ENCODE data around the gene BAK1.
"Not testable (repeated sequence)": the region's sequence is repeated elsewhere in the genome, so short reads cannot be mapped to it uniquely, and the experiment has no call there.

The BAK1 gene

GRCh38 chr6:33585403-33586107 lies 5.5 kb upstream of the BAK1 start:
- peak; percentile 77 to 79 for DNase-seq

GRCh38 chr6:33584700-33585402 lies 4.8 kb upstream of the BAK1 start:
- no peak for DNase-seq

GRCh38 chr6:33583591-33584155 lies 3.6 kb upstream of the BAK1 start:
- DNase-seq: no peak

- no peak for DNase-seq
Observed at GRCh38 chr6:33581186-33581585, 1.1 kb upstream of the BAK1 start.

- DNase-seq: peak; percentile 24 to 30
Observed at GRCh38 chr6:33578588-33579011, 1.5 kb downstream of the BAK1 start.

- no peak for DNase-seq
Observed at GRCh38 chr6:33578164-33578563, 1.9 kb downstream of the BAK1 start.

GRCh38 chr6:33577718-33578117 lies 2.4 kb downstream of the BAK1 start:
- DNase-seq: no peak

- DNase-seq: peak; percentile 44 to 65
Observed at GRCh38 chr6:33577106-33577535, 3.0 kb downstream of the BAK1 start.

GRCh38 chr6:33576668-33577067 lies 3.4 kb downstream of the BAK1 start:
- DNase-seq: no peak

GRCh38 chr6:33575211-33575610 lies 4.9 kb downstream of the BAK1 start:
- DNase-seq: no peak

- no peak for DNase-seq
Observed at GRCh38 chr6:33571637-33572316, 8.3 kb downstream of the BAK1 start.

- peak; percentile 88 to 89 for DNase-seq
Observed at GRCh38 chr6:33570806-33571636, 9.1 kb downstream of the BAK1 start.

- no peak for DNase-seq
Observed at GRCh38 chr6:33568826-33569570, 11.1 kb downstream of the BAK1 start.

- no peak for DNase-seq
Observed at GRCh38 chr6:33567836-33568235, 12.2 kb downstream of the BAK1 start.

- DNase-seq: no peak
Observed at GRCh38 chr6:33566182-33567084, 13.6 kb downstream of the BAK1 start.

GRCh38 chr6:33558801-33559200 lies 21.3 kb downstream of the BAK1 start:
- no peak for DNase-seq

- no peak for DNase-seq
Observed at GRCh38 chr6:33557376-33557775, 22.7 kb downstream of the BAK1 start.

GRCh38 chr6:33552883-33553282 lies 27.2 kb downstream of the BAK1 start:
- not testable (repeated sequence) for DNase-seq

- no peak for DNase-seq
Observed at GRCh38 chr6:33552252-33552651, 27.8 kb downstream of the BAK1 start.

- no peak for DNase-seq
Observed at GRCh38 chr6:33551538-33551937, 28.5 kb downstream of the BAK1 start.

GRCh38 chr6:33549896-33550295 lies 30.2 kb downstream of the BAK1 start:
- DNase-seq: no peak
